Psoas muscle (tissue), 8 donors: ENCODE results near the gene TAX1BP1. TPM values are rescaled to one million over a fixed set of nuclear protein-coding genes. Genes with fewer than 3 reads are reported as not detected.
A peak's percentile ranks its signal among the peaks of the same experiment; 100 is the strongest.

Experiments used
- ATAC-seq, 4 donors: fragments of 200-7000 bp; cut with Tn5 transposase; one replicate each; pipeline ENCODE4 v1.9.1; 2020; ENCODE audit warnings: moderate library complexity in 3 of 4, mild to moderate bottlenecking in 2 of 4
- DNase-seq, 2 donors: peaks; one replicate each; pipeline ENCODE4 v3.0.0-alpha.2; 2020
- H3K27ac ChIP-seq: fragments of 200-600 bp; one replicate; pipeline ENCODE4 v1.8.0; 2022
- H3K27me3 ChIP-seq, 3 donors: fragments of 200-600 bp in 1 of 3; one replicate each; pipeline versions ENCODE4 v1.6.1 to v1.8.0; 2013 to 2022; ENCODE audit warnings: low read length in 2 of 3, mild to moderate bottlenecking in 2 of 3, moderate library complexity in 1 of 3; ENCODE audit not compliant: insufficient read depth in 3 of 3
- H3K36me3 ChIP-seq, 2 donors: fragments of 200-600 bp in 1 of 2; one replicate each; pipeline versions ENCODE4 v1.6.1 to v1.8.0; 2013 to 2022; ENCODE audit warnings: low read depth in 1 of 2, mild to moderate bottlenecking in 1 of 2, moderate library complexity in 1 of 2; ENCODE audit not compliant: insufficient read depth in 1 of 2
- H3K4me1 ChIP-seq: fragments of 200-600 bp; one replicate; pipeline ENCODE4 v1.8.0; 2022
- H3K4me3 ChIP-seq: fragments of 200-600 bp; one replicate; pipeline ENCODE4 v1.8.0; 2022; ENCODE audit warnings: mild to moderate bottlenecking
- H3K9me3 ChIP-seq: fragments of 200-600 bp; one replicate; pipeline ENCODE4 v1.8.0; 2022
- CTCF ChIP-seq: fragments of 200-600 bp; IDR thresholded peaks from one replicate; pipeline ENCODE4 v1.8.0; 2022; ENCODE audit warnings: antibody characterized with exemption
- WGBS, 3 donors: extraction: QIAGEN DNeasy Blood & Tissue Kit; methylation state at CpG; one replicate each; pipeline versions ENCODE4 v1.1.6 to v1.1.7; 2013; 5-methylcytosine and 5-hydroxymethylcytosine counted together
- intact Hi-C, 2 donors: fragments of 100-400 bp; cut with DNase I; formaldehyde crosslinking; loops; one replicate each; pipeline versions ENCODE4 v1.11.0 to v1.14.2; 2022
- polyA plus RNA-seq, 3 donors: library from polyadenylated mRNA; stranded (reverse); fragments of 200-250 nt; gene quantifications; one replicate each; pipeline ENCODE4 v1.2.3, GENCODE V29; 2013
- total RNA-seq, 4 donors: library from RNA; stranded (reverse); fragmentation: NEBNext Ultra II Directional in 2 of 4; extraction: Animal tissue kit (Norgen Biotek cat#: 25700) in 2 of 4; gene quantifications; one replicate each; pipeline versions ENCODE4 v1.2.1 to v1.2.4, GENCODE V29; 2021 to 2023
- donor health status: healthy with polysubstance abuse.
- donor health status: DM: no; HTN: no; CAD: no; lungs with moderate emphysema.
- donor health status: Bipolar disorder and iron deficiency.
- donor health status: healthy.
- donor health status: DM: yes; HTN: yes; CAD: no.
- donor health status: DM: no; HTN: no; CAD: no.
- donor health status: DM: no; HTN: no; CAD: no.
- donor health status: DM: yes; HTN: yes; CAD: no.

TAX1BP1 gene
- total and polyA plus RNA-seq, 7 donors: 65.9 to 171 (median 123) TPM

DNA sequence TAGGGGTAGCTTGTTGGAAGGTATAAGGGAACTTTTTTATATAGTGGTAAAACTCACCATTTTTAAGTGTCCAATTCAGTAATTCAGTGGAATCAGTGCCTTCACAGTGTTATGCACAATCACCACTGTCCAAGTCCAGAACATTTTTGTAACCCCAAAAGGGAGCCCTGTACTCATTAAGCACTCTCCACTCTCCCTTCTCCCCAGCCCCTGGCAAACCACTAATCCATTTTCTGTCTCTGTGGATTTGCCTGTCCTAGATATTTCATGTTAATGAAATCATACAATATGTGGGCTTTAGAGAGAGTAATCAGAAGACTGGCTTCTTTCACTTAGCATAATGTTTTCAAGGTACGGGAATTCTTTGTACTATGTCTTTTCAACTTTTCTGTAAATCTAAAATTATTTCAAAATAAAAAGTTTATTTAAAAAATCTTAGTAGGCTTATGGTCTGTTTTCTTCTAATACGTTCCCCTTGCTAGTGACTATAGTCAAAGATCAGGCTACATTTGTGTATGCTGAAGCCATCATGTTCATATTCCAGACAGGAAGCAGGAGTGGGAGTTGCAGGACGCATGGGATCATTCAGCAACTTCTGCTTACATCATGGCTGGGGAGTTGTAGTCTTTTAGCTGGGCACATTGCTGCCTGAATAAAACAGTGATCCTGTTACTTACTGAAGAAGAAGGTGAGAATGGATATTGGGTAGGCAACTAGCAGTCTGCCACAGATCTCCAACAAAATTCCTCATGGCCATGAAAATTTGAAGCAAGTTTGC is 35.4 kb upstream of the TAX1BP1 start:
- intact Hi-C loops: no loop called here

GRCh38 chr7:27705200-27705594 is 34.8 kb upstream of the TAX1BP1 start:
- ATAC-seq (no peak), DNase-seq (no peak)
- Histone ChIP-seq H3K9me3 (no peaks in the 10 kb centered on the region), H3K27ac (no peak overlapping the region), H3K36me3 (no peaks in the 10 kb centered on the region), H3K27me3 (no peaks in the 10 kb centered on the region), H3K4me1 (peaks cover 6% of the 10 kb centered on the region), H3K4me3 (no peak overlapping the region)
- intact Hi-C loops: no loop called here
- WGBS, 3 donors: 85 to 91% (median 90%) methylated on average over 2 of the region's 2 CpGs
- no peak for TF ChIP-seq CTCF

More for the DNA sequence above, 35.4 kb upstream of the TAX1BP1 start:
- Histone ChIP-seq H3K27ac (no peak overlapping the region), H3K4me3 (no peak overlapping the region), H3K36me3 (no peaks in the 10 kb centered on the region), H3K9me3 (no peaks in the 10 kb centered on the region), H3K4me1 (peaks cover 5% of the 10 kb centered on the region), H3K27me3 (no peaks in the 10 kb centered on the region)
- no peak for ATAC-seq
- DNase-seq: no peak
- WGBS, 3 donors: 70 to 75% (median 73%) methylated on average over 3 of the region's 3 CpGs
- TF ChIP-seq CTCF: no peak

DNA sequence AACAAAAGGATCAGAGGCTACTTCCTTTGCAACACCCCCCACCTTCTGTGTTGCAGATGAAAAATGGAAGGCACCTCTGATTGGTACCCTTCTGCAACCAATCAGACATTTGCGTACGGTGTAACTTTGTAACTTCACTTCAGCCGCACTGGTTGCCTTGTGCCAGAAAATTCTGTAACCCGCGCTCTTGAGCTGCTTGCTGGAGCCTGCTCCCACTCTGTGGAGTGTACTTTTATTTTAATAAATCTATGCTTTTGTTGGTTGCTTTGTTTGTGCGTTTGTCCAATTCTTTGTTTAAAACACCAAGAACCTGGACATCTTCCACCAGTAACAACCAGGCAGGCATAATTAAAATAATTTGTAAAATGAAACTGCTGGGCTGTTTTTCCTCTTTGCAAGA is 31.5 kb upstream of the TAX1BP1 start:
- H3K4me3 ChIP-seq: no peak overlapping the region
- no peaks in the 10 kb centered on the region for H3K36me3 ChIP-seq
- TF ChIP-seq CTCF: no peak
- no peaks in the 10 kb centered on the region for H3K9me3 ChIP-seq
- no peak overlapping the region for H3K27ac ChIP-seq
- intact Hi-C loops: no loop called here
- 94 to 97% (median 94%) methylated on average over 6 of the region's 6 CpGs for whole genome bisulfite sequencing, 3 donors
- ATAC-seq (no peak), DNase-seq (no peak)
- H3K27me3 ChIP-seq: no peaks in the 10 kb centered on the region
- peaks cover 6% of the 10 kb centered on the region for H3K4me1 ChIP-seq

- Histone ChIP-seq H3K27ac (no peak overlapping the region), H3K27me3 (no peaks in the 10 kb centered on the region), H3K9me3 (no peaks in the 10 kb centered on the region), H3K4me1 (peaks cover 6% of the 10 kb centered on the region), H3K4me3 (no peak overlapping the region), H3K36me3 (no peaks in the 10 kb centered on the region)
- no peak for DNase-seq
- ATAC-seq: peak in 2 of 4 donors; percentile 64 to 69
- intact Hi-C loops: no loop called here
- 61 to 77% (median 63%) methylated on average over 2 of the region's 2 CpGs for WGBS, 3 donors
- TF ChIP-seq CTCF: no peak
These were observed 30.6 kb upstream of the TAX1BP1 start for GRCh38 chr7:27709137-27710075.
